SU-DHL-6 (cell line): ENCODE results near the gene PPM1M.

Experiments
- H2AFZ ChIP-seq: fragments of 200-600 bp; sonication (generic); 2 replicates; pipeline ENCODE4 v1.6.1; 2014; ENCODE audit warnings: low read depth, mild to moderate bottlenecking, moderate library complexity, mixed read lengths, antibody characterized with exemption, low read length; ENCODE audit not compliant: severe bottlenecking
- H3F3A ChIP-seq: fragments of 200-600 bp; shearing (Covaris generic); 2 replicates; pipeline ENCODE4 v1.6.0; 2016; ENCODE audit warnings: antibody characterized with exemption, mild to moderate bottlenecking; ENCODE audit not compliant: insufficient read depth
- H3K27ac ChIP-seq: fragments of 200-600 bp; sonication (generic); 2 replicates; pipeline ENCODE4 v1.5.1; 2016; ENCODE audit warnings: low read depth, mild to moderate bottlenecking, low read length, moderate library complexity, mixed read lengths
- H3K27me3 ChIP-seq: fragments of 200-600 bp; sonication (generic), shearing (Covaris generic); 2 replicates; pipeline ENCODE4 v1.6.0; 2014; ENCODE audit warnings: mild to moderate bottlenecking, low read length
- H3K36me3 ChIP-seq: fragments of 200-600 bp; sonication (generic); 2 replicates; pipeline ENCODE4 v1.6.1; 2014; ENCODE audit warnings: mild to moderate bottlenecking, low read length, mixed read lengths
- H3K4me2 ChIP-seq: fragments of 300-600, 200-600 bp; shearing (Covaris generic), sonication (generic); 2 replicates; pipeline ENCODE4 v1.6.0; 2014; ENCODE audit warnings: low read length, low read depth, mild to moderate bottlenecking; ENCODE audit not compliant: poor library complexity, severe bottlenecking
- H3K4me3 ChIP-seq: fragments of 200-600 bp; sonication (generic); 2 replicates; pipeline ENCODE4 v1.5.1; 2014; ENCODE audit warnings: antibody characterized with exemption, low read length, mild to moderate bottlenecking, mixed read lengths; ENCODE audit not compliant: insufficient read depth, poor library complexity, severe bottlenecking
- H3K79me2 ChIP-seq: fragments of 200-600 bp; sonication (generic); 2 replicates; pipeline ENCODE4 v1.6.1; 2014; ENCODE audit warnings: mild to moderate bottlenecking, low read length, moderate library complexity; ENCODE audit not compliant: insufficient read depth
- H3K9ac ChIP-seq: fragments of 200-600 bp; sonication (generic); 2 replicates; pipeline ENCODE4 v1.7.0; 2014; ENCODE audit warnings: mild to moderate bottlenecking, low read length
- H3K9me2 ChIP-seq: fragments of 200-600 bp; sonication (generic); replicated peaks from 2 replicates; pipeline ENCODE4 v1.6.1; 2014; ENCODE audit warnings: low read length; ENCODE audit not compliant: insufficient read depth
- H3K9me3 ChIP-seq: fragments of 200-600 bp; sonication (generic); 2 replicates; pipeline ENCODE4 v1.6.1; 2014; ENCODE audit warnings: low read length, mixed read lengths; ENCODE audit not compliant: insufficient read depth
- H4K20me1 ChIP-seq: fragments of 200-600 bp; sonication (generic); 2 replicates; pipeline ENCODE4 v1.6.1; 2014; ENCODE audit warnings: low read depth, mild to moderate bottlenecking, antibody characterized with exemption, low read length, moderate library complexity, mixed read lengths
- EZH2phosphoT487 ChIP-seq: fragments of 200-600 bp; sonication (generic), shearing (Covaris generic); conservative IDR thresholded peaks from 2 replicates; pipeline ENCODE4 v1.6.1; 2018; ENCODE audit warnings: mild to moderate bottlenecking, antibody characterized with exemption, low read length, moderate library complexity, mixed read lengths
- TF ChIP-seq, protein P1 (sequence below): fragments of 200-600 bp; sonication (generic); IDR thresholded peaks from one replicate; pipeline ENCODE4 v1.5.1; 2017; ENCODE audit warnings: antibody characterized with exemption, mild to moderate bottlenecking, low read length, moderate library complexity; ENCODE audit not compliant: insufficient read depth, poor library complexity, severe bottlenecking

PPM1M gene

DNA sequence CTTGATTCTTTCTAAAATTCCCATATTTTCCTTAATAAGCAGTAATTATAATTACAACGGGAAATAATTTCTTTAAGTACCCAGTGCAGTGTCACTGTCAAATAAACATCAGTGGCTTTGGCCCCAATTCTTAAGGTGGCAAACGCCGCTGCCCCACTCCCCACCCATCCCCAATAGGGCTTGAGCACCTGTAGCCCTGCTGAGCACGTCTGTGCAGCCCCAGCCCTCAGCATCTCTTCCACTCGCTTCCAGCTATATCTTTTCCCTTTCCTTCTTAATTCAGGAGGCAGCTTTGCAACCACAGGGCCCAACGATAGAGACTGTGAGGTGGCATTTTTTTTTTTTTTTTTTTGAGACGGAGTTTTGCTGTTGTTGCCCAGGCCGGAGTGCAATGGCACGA, 9.0 kb downstream of the PPM1M start:
- Histone ChIP-seq H2AFZ (no peak overlapping the region), H3K79me2 (peaks cover 3% of the 10 kb centered on the region), H3K9ac (no peak overlapping the region), H3K4me2 (no peak overlapping the region), H3K4me3 (no peak overlapping the region), H3K9me2 (no peaks in the 10 kb centered on the region), H3F3A (peaks cover 12% of the 10 kb centered on the region), H4K20me1 (no peaks in the 10 kb centered on the region), H3K27ac (no peak overlapping the region), H3K27me3 (no peaks in the 10 kb centered on the region), H3K9me3 (no peaks in the 10 kb centered on the region), H3K36me3 (peaks cover 27% of the 10 kb centered on the region)
- TF ChIP-seq, protein P1, sequence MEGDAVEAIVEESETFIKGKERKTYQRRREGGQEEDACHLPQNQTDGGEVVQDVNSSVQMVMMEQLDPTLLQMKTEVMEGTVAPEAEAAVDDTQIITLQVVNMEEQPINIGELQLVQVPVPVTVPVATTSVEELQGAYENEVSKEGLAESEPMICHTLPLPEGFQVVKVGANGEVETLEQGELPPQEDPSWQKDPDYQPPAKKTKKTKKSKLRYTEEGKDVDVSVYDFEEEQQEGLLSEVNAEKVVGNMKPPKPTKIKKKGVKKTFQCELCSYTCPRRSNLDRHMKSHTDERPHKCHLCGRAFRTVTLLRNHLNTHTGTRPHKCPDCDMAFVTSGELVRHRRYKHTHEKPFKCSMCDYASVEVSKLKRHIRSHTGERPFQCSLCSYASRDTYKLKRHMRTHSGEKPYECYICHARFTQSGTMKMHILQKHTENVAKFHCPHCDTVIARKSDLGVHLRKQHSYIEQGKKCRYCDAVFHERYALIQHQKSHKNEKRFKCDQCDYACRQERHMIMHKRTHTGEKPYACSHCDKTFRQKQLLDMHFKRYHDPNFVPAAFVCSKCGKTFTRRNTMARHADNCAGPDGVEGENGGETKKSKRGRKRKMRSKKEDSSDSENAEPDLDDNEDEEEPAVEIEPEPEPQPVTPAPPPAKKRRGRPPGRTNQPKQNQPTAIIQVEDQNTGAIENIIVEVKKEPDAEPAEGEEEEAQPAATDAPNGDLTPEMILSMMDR = no peak
- TF ChIP-seq EZH2phosphoT487 = no peak

- Histone ChIP-seq H3K27me3 (no peaks in the 10 kb centered on the region), H3K4me3 (no peak overlapping the region), H3K79me2 (peaks cover 3% of the 10 kb centered on the region), H3K9me2 (no peaks in the 10 kb centered on the region), H3K36me3 (peaks cover 37% of the 10 kb centered on the region), H3K4me2 (no peak overlapping the region), H3K9me3 (no peaks in the 10 kb centered on the region), H3K27ac (no peak overlapping the region), H4K20me1 (no peaks in the 10 kb centered on the region; the same call in 1 of the 2 replicates), H3F3A (peaks cover 12% of the 10 kb centered on the region), H2AFZ (no peak overlapping the region), H3K9ac (no peak overlapping the region)
- no peak for TF ChIP-seq EZH2phosphoT487
- TF ChIP-seq, protein P1 = no peak
Observed at GRCh38 chr3:52256159-52256558, 10.6 kb downstream of the PPM1M start.

GRCh38 chr3:52256622-52257021, 11.1 kb downstream of the PPM1M start:
- H3K36me3 ChIP-seq = peaks cover 42% of the 10 kb centered on the region
- no peak overlapping the region for H3K9ac ChIP-seq
- no peak overlapping the region for H3K27ac ChIP-seq
- H3K9me3 ChIP-seq = no peaks in the 10 kb centered on the region
- H3K79me2 ChIP-seq = peaks cover 3% of the 10 kb centered on the region
- no peak overlapping the region for H3K4me3 ChIP-seq
- TF ChIP-seq, protein P1 = no peak
- TF ChIP-seq EZH2phosphoT487 = no peak
- peaks cover 12% of the 10 kb centered on the region for H3F3A ChIP-seq
- H3K27me3 ChIP-seq = no peaks in the 10 kb centered on the region
- H4K20me1 ChIP-seq = peaks cover 4% of the 10 kb centered on the region; the same call in 1 of the 2 replicates
- no peak overlapping the region for H2AFZ ChIP-seq
- H3K4me2 ChIP-seq = no peak overlapping the region
- no peaks in the 10 kb centered on the region for H3K9me2 ChIP-seq
